HG03354 (cell line): ENCODE results near the gene KCNK3.
A peak's percentile ranks its signal among the peaks of the same experiment; 100 is the strongest.

Source experiments
- ATAC-seq: cut with Tn5 transposase; IDR thresholded peaks from one replicate; pipeline ENCODE4 v1.9.1; 2021; ENCODE audit warnings: mild to moderate bottlenecking; ENCODE audit not compliant: unreplicated experiment, poor library complexity, severe bottlenecking

KCNK3 gene

DNA sequence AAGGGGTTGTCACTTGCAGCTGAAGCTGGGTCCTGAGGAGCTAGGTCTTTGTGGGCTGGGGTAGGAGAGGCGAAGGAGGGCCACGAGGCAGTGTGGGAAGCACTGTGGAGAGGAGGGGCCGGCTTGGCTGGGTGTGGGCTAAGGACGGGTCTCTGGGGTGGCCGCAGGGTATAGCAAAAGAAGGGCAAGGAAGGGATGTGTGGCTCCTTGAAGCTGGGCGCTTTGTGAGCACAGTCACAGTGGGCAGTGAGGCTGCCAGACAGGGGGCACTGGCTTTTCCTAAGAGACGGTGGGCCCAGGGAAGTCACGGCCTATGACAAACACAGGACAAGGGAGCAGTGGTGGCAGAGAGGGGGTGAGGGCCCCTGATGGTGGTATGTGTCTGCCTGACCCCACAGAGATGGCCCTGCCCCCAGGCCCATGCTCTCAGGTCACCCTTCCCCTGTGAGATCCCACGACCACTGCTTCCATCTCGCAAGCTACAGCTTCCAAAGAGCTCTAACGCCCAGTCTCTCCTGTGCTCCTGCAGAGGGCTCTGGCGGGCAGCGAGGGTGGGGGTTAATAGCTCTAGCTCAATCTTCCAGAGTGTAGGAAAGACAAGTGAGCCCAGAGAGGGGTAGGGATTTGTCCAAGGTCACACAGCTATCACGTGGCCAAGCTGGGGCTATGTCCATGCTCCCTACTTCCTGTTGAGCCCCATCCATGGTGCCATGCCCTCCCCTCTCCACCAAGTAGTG is 32.4 kb downstream of the KCNK3 start:
- no peak for ATAC-seq

DNA sequence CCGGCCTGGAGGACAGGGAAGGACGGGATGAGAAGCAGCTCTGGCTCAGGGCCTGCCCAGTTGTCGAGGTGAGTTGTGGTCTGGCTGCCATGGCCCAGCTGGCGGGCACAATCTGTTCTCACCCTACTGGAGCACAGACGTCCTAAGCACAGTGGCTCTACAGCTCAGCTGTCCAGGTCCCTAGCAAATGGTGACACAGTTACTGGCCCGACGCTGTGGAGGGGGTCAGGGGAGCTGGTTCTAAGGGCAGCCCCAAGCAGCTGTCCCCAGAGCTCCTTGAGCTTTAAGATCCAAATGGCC is 32.9 kb downstream of the KCNK3 start:
- no peak for ATAC-seq

- no peak for ATAC-seq
Observed at GRCh38 chr2:26726228-26726627, 33.7 kb downstream of the KCNK3 start.

DNA sequence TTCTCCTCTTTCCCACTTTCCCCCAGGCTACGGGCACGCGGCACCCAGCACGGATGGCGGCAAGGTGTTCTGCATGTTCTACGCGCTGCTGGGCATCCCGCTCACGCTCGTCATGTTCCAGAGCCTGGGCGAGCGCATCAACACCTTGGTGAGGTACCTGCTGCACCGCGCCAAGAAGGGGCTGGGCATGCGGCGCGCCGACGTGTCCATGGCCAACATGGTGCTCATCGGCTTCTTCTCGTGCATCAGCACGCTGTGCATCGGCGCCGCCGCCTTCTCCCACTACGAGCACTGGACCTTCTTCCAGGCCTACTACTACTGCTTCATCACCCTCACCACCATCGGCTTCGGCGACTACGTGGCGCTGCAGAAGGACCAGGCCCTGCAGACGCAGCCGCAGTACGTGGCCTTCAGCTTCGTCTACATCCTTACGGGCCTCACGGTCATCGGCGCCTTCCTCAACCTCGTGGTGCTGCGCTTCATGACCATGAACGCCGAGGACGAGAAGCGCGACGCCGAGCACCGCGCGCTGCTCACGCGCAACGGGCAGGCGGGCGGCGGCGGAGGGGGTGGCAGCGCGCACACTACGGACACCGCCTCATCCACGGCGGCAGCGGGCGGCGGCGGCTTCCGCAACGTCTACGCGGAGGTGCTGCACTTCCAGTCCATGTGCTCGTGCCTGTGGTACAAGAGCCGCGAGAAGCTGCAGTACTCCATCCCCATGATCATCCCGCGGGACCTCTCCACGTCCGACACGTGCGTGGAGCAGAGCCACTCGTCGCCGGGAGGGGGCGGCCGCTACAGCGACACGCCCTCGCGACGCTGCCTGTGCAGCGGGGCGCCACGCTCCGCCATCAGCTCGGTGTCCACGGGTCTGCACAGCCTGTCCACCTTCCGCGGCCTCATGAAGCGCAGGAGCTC is 35.4 kb downstream of the KCNK3 start:
- ATAC-seq = no peak

DNA sequence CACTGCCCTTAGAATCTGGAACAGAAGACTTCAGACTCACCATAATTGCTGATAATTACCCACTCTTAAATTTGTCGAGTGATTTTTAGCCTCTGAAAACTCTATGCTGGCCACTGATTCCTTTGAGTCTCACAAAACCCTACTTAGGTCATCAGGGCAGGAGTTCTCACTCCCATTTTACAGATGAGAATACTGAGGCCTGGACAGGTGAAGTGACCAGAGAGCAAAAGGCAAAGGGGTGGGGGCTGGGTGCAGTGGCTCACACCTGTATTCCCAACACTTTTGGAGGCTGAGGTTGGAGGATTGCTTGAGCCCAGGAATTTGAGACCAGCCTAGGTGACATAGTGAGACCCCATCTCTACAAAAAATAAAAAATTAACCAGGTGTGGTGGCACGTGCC is 36.8 kb downstream of the KCNK3 start:
- no peak for ATAC-seq

- no peak for ATAC-seq
Observed at GRCh38 chr2:26730549-26731344, 38.2 kb downstream of the KCNK3 start.

- no peak for ATAC-seq
Observed at GRCh38 chr2:26731714-26732113, 39.2 kb downstream of the KCNK3 start.

DNA sequence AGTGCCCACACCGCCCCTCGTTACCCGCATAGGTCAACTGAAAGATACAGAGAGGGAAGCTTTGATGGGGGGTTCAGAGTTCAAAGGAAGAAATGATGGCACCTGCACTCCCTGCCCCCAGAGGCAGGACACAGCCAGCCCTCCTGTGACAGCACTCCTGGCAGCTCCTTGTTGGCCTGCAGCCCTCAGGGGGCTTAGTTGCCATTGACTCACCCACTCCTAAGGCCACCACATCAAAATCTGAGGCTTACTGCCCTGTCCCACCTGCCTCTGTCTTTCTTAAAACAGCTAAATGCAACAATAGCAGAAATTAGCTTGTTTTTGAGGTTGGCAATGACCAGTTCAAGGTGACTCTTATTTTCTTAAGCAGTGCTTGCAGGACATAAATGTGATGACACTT is 39.9 kb downstream of the KCNK3 start:
- ATAC-seq = no peak

DNA sequence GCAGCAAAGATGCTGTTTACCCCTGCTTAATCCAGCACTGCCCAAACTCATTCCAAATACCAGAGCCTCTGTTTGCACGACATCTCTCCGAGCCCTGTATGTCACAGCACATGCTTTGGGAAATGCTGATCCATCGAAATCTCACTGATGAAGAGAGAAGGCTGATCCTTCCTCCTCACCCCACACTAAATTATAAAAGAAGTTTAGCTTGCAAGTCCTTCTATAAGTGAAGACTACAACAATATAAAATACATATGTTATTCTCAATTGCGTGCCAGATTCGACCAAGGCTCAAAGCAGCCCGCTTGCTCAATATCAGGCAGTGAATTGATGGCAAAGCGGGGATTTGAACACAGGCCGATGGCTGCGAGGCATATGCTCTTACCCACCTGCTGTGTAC is 40.9 kb downstream of the KCNK3 start:
- ATAC-seq = no peak

GRCh38 chr2:26735097-26735496 is 42.6 kb downstream of the KCNK3 start:
- ATAC-seq = no peak

DNA sequence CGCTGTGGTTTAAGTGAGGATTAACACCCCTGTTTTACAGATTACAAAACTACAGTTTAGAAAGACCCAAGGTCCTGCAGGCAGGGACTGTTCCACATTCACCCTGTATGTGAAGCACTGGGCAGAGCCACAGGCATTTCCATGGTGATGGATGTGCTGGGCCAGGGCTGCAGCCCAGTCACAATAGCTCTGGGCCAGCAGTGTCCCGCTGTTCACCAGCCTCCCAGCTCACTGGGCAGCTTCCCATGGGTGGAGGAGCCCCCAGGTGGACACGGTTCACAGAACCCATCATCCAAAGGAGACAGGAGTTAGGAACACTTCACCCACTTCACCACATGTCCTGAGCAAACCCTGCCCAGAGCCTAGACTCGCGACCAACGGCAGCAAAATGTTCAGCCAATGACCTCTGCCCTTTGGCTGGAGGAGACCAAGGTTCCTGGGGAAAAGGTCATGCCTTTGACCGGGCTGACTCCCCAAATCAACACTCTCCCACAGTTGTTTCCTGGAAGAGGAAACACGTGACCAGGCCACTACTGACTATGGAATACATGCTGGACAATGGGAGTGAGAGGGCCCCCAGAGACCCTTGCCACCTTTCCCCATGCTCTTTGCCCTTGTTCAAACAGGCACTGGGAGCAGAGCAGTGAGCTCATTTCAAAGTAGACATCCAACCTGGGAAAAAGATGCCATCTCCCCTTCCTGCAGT is 43.5 kb downstream of the KCNK3 start:
- no peak for ATAC-seq

DNA sequence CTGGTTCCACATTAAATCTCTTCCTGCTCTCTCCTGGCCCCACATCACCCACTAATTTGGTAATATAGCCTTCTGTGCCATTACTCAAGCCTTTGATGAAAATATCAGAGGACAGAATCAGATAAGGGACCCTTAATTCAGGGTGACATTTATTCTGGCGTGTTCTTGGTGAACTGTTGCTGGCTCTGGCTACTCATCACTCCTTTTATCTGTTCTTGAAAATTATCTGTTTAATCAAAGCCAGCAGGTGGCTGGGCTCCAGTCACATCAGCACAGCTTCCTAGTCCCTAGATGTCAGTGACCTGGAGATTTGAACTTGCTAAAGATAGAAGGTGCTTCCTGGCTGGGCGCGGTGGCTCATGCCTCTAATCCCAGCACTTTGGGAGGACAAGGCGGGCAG is 44.7 kb downstream of the KCNK3 start:
- ATAC-seq = no peak

DNA sequence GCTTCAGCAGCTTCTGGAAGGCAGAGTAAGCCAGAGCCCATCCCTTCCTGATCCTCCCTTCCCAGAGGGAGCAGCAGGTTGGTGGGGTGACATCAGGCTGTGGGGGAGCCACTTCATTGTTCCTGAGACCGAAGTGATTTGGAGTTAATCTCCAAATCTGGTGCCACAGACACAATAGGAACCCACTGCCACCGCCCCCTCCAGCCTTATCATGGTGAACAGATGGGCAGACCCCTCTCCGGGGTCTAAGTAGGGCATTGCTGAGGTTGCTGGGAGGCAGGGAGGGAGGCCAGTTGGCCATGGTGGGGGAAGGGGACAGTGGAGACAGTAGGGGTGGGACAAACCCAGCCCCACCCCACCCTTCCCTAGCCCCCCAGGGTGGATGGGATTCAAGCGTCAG is 46.0 kb downstream of the KCNK3 start:
- ATAC-seq = no peak

- no peak for ATAC-seq
Observed at GRCh38 chr2:26739514-26739913, 47.0 kb downstream of the KCNK3 start.

DNA sequence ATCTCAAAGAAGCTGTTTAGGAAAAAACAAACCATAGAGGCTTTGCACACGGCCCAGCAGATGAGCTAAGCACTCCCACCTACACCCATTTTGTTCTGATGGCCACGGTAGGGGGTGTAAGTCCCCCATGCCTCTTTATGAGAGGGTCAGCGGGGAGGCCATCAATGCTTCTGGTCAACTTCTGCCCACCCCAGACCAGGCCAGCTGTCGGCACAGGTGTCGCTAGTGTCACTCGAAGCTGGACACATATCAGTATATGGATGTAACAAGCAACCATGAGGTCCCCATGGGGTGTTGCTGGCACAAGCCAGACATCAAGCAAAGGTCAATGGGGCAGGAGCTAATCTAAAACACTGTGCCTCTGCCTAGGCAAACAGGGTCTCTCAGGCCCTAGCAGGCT is 47.8 kb downstream of the KCNK3 start:
- ATAC-seq = no peak

DNA sequence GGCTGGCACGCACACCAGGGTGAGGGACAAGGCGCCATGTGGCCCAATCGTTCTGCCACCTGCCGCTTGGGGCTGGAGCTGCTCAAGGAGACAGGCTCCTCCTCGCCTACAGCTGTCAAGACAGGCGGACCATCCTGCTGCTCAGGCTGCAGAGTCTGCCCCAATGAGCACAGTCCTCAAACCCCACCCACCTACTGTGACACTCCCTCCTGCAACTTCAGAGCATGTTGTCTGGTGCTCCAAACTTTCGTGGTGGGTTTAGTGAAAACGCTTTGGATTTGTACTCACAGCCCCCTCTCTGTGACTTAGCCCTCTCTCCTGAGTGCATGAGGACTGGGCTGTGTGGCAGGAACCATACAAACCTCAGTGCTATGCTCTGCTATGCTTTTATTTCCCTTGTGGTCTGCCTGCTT is 48.4 kb downstream of the KCNK3 start:
- peak; percentile 60 for ATAC-seq

DNA sequence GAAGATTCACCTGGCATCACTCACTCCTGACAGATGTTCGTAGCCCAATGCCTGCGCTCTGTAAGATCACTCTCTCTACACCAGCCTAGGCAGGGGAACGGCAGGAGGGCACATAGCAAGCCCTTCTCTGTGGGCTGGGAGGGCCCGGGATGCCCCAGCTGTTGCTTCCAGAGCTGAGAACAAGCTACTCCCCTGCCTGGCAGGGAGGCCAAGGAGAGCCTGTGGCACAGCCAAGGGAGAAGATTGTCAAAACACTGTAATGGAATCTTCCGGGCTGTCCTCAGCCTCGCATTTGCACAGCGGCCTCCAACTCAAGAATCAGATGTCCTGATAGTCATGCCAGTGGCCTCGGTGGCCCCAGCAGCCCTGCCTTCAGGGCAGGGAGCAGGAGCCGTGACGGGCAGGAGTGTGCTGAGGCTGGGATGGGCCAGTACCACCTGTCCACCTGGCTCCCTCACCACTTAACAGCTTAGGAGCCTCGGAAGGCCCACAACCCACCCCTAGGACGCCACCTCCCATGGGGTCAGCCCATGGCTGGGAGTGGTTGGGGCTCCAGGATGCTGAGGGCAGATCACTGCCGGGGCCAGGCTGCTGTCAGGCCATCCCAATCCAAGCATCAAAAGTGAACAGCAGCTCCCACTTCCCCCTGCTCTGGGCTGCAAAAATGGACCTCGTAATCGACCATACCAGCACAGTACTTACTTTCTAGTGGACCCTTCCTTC is 49.7 kb downstream of the KCNK3 start:
- no peak for ATAC-seq

DNA sequence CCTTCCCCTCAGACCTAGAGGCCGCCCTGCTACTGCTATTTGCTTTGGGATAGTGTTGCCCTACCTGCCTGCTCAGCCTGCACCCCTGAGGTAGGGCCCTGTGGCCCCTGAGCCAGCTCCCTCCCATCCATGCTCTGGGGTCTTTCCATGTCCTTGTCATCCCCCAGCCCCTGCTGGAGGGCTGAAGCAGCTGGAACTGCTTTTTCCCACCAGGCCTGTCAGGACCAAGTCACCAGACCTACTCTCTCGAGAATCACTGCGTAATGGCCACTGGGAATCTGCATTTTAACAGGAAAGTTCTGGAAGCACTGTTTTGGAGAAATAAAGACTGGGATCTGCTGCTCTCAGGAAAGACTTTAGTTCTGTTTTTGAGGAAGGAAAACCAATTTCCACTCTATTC is 51.3 kb downstream of the KCNK3 start:
- no peak for ATAC-seq

- ATAC-seq = no peak
Observed at GRCh38 chr2:26744953-26745352, 52.4 kb downstream of the KCNK3 start.
